Esophagus squamous epithelium (tissue), 5 donors: ENCODE data around the gene ANAPC10. TPM values are rescaled to one million over a fixed set of nuclear protein-coding genes. Genes with fewer than 3 reads are reported as not detected.

Experiments
- DNase-seq: peaks from one replicate; lab custom pipeline; 2025; lab: John Stamatoyannopoulos, UW
- H3K27ac ChIP-seq, 4 donors: fragments of 200-600 bp; sonication (generic); one replicate each; pipeline ENCODE4 v1.5.1; 2016 to 2019; ENCODE audit warnings: mild to moderate bottlenecking in 1 of 4
- H3K27me3 ChIP-seq, 4 donors: fragments of 200-600 bp; sonication (generic); 1 replicate in 3 of 4; 2 replicates in 1 of 4; pipeline versions ENCODE4 v1.5.1 to v1.6.0; 2017 to 2021; ENCODE audit warnings: antibody characterized with exemption in 1 of 4
- H3K36me3 ChIP-seq, 3 donors: fragments of 200-600 bp; sonication (generic); one replicate each; pipeline ENCODE4 v1.5.1; 2016 to 2019
- H3K4me1 ChIP-seq, 3 donors: fragments of 200-600 bp; sonication (generic); one replicate each; pipeline ENCODE4 v1.5.1; 2017 to 2019
- H3K4me3 ChIP-seq, 4 donors: fragments of 200-600 bp; sonication (generic); 1 replicate in 3 of 4; 2 replicates in 1 of 4; pipeline ENCODE4 v1.5.1; 2016 to 2019; ENCODE audit warnings: mild to moderate bottlenecking in 2 of 4, moderate library complexity in 1 of 4
- H3K9me3 ChIP-seq, 3 donors: fragments of 200-600 bp; sonication (generic); one replicate each; pipeline ENCODE4 v1.5.1; 2016 to 2019
- CTCF ChIP-seq, 6 experiments: fragments of 450-650 bp in 4 of 6; fragments of 200-600 bp in 2 of 6; sonication (generic) in 2 of 6; IDR thresholded peaks; one replicate each; pipeline ENCODE4 v1.5.1; 2016 to 2019; ENCODE audit warnings: antibody characterized with exemption in 6 of 6, mild to moderate bottlenecking in 4 of 6, moderate library complexity in 4 of 6
- POLR2A ChIP-seq, 4 donors: fragments of 450-650 bp; IDR thresholded peaks; one replicate each; pipeline ENCODE4 v1.6.1; 2017; ENCODE audit warnings: antibody characterized with exemption in 4 of 4, mild to moderate bottlenecking in 4 of 4, moderate library complexity in 3 of 4
- WGBS, 2 donors: methylation state at CpG; one replicate each; pipeline ENCODE4 v1.1.5; 2018; 5-methylcytosine and 5-hydroxymethylcytosine counted together
- intact Hi-C: fragments of 100-400 bp; cut with DNase I; formaldehyde crosslinking; loops from one replicate; pipeline ENCODE4 v1.15.0; 2022
- total RNA-seq, 4 donors: library from RNA; depleted of rRNA; stranded (reverse); fragments of >200 nt; gene quantifications; one replicate each; pipeline ENCODE4 v1.1.0, GENCODE V29; 2016
- donor health status: DM: yes; HTN: yes; CAD: no.

Gene ANAPC10
- total RNA-seq, 4 donors from 2014 or later, result 13.1 to 21.2 (median 19.5) TPM

- H3K4me3 ChIP-seq, result no peak overlapping the region
- no peak for TF ChIP-seq CTCF (IDR thresholded peaks at IDR 0.05)
- TF ChIP-seq POLR2A (IDR thresholded peaks at IDR 0.05), result no peak
- peaks cover 0 to 17% (median 0%) of the 10 kb centered on the region in 3 donors for H3K36me3 ChIP-seq
- intact Hi-C loops, result no loop called here
- 88 to 95% methylated on average over 1 of the region's 1 CpG for WGBS, 2 donors
- no peaks in the 10 kb centered on the region for H3K9me3 ChIP-seq
- H3K27ac ChIP-seq, result no peak overlapping the region
- no peaks in the 10 kb centered on the region for H3K27me3 ChIP-seq
- H3K4me1 ChIP-seq, result no peaks in the 10 kb centered on the region
- no peak for DNase-seq
Observed at GRCh38 chr4:145049241-145049640, 48.8 kb downstream of the ANAPC10 start.

GRCh38 chr4:145048817-145049216 lies 49.2 kb downstream of the ANAPC10 start:
- Histone ChIP-seq H3K4me3 (no peak overlapping the region), H3K27me3 (no peaks in the 10 kb centered on the region), H3K9me3 (no peaks in the 10 kb centered on the region), H3K36me3 (peaks cover 0 to 13% (median 0%) of the 10 kb centered on the region in 3 donors), H3K27ac (no peak overlapping the region), H3K4me1 (no peaks in the 10 kb centered on the region)
- no peak for TF ChIP-seq CTCF (IDR thresholded peaks at IDR 0.05)
- no peak for TF ChIP-seq POLR2A (IDR thresholded peaks at IDR 0.05)
- DNase-seq, result no peak
- intact Hi-C loops, result no loop called here

- Histone ChIP-seq H3K4me1 (no peaks in the 10 kb centered on the region), H3K27ac (no peak overlapping the region), H3K27me3 (no peaks in the 10 kb centered on the region), H3K9me3 (no peaks in the 10 kb centered on the region), H3K4me3 (no peak overlapping the region), H3K36me3 (peaks cover 0 to 8% (median 0%) of the 10 kb centered on the region in 3 donors)
- DNase-seq, result no peak
- 85 to 92% methylated on average over 4 of the region's 4 CpGs for WGBS, 2 donors
- no peak for TF ChIP-seq CTCF (IDR thresholded peaks at IDR 0.05)
- no peak for TF ChIP-seq POLR2A (IDR thresholded peaks at IDR 0.05)
- intact Hi-C loops, result no loop called here
Observed at GRCh38 chr4:145047151-145047550, 50.8 kb downstream of the ANAPC10 start.

- Histone ChIP-seq H3K27ac (no peak overlapping the region), H3K4me3 (no peak overlapping the region), H3K27me3 (no peaks in the 10 kb centered on the region), H3K36me3 (peaks cover 0 to 4% (median 0%) of the 10 kb centered on the region in 3 donors), H3K9me3 (no peaks in the 10 kb centered on the region), H3K4me1 (no peaks in the 10 kb centered on the region)
- TF ChIP-seq CTCF (IDR thresholded peaks at IDR 0.05) (no peak), POLR2A (IDR thresholded peaks at IDR 0.05) (no peak)
- no peak for DNase-seq
- intact Hi-C loops, result no loop called here
- 60 to 77% methylated on average over 1 of the region's 1 CpG for WGBS, 2 donors
Observed at GRCh38 chr4:145045180-145045579, 52.8 kb downstream of the ANAPC10 start.

GRCh38 chr4:145044341-145044740 lies 53.7 kb downstream of the ANAPC10 start:
- Histone ChIP-seq H3K27me3 (no peaks in the 10 kb centered on the region), H3K9me3 (no peaks in the 10 kb centered on the region), H3K4me3 (no peak overlapping the region), H3K4me1 (no peaks in the 10 kb centered on the region), H3K27ac (no peak overlapping the region), H3K36me3 (no peaks in the 10 kb centered on the region)
- intact Hi-C loops, result no loop called here
- TF ChIP-seq POLR2A (IDR thresholded peaks at IDR 0.05), result no peak
- no peak for TF ChIP-seq CTCF (IDR thresholded peaks at IDR 0.05)
- 65 to 77% methylated on average over 3 of the region's 3 CpGs for WGBS, 2 donors
- DNase-seq, result no peak
